GM12801 (cell line): ENCODE data around the gene TRAPPC2L.

ENCODE experiments used
- CTCF ChIP-seq: IDR thresholded peaks from one replicate; pipeline ENCODE4 v1.5.1; 2011; ENCODE audit warnings: control low read depth; ENCODE audit not compliant: insufficient read length; ENCODE audit errors: extremely low read depth

Gene TRAPPC2L

DNA sequence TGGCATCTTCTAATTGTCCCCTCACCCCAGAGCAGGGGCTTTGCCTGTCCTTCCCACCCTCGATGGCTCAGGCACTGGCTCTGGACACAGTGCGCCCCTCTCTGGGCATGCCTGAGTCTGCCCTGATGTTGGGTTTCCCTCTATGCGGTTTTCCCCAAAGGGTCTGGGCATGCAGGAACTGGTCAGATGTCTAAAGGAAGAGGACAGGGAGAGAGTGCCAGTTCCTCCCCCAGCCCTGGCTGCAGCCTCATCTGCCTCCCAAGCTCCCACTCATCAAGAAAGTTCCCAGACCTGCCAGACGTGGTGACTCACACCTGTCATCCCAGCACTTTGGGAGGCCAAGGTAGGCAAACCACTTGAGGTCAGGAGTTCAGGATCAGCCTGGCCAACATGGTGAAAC, 50.8 kb downstream of the TRAPPC2L start:
- no peak for TF ChIP-seq CTCF

GRCh38 chr16:88908307-88908706, 51.4 kb downstream of the TRAPPC2L start:
- no peak for TF ChIP-seq CTCF

GRCh38 chr16:88909431-88910210, 52.7 kb downstream of the TRAPPC2L start:
- no peak for TF ChIP-seq CTCF

DNA sequence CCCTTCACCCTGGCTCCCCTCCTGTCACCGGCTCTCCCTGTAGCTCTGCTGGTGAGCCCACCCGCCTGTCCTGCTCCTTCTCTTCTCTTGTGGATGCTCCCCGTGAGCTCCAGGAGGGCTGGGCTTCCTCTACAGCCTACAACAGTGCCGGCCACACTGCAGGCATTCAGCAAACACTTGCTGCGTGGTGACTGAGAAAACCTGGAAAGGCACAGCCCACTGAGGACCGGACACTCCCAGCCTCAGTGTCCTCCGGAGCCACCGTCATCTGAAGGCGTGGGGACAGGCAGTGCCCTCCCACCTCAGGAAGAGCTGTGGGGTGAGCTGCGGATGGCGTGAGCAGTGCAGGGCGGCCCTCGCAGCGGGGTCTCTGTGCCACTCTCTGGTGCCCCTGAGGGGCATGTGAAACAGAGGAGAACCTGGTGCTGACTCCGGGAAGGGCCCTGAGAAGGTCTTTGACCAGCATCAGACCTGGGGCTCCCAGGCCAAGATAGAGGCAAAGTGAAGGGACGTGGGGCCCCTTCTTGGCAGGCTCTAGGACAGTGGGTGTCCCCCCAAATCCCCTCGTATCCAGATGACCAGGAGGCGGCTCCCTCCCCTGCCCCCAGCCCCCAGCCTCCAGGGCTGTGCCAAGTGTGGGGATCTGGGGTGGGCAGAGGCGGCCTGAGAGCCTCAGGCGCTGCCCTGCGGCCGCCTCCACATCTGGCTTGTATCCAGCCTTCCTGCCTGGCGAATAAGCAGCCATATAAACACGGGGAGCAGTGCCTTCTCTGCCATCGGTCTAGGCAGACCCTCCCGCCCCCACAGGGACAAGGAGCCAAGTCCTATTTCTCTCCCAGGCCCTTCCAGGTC, 53.6 kb downstream of the TRAPPC2L start:
- no peak for TF ChIP-seq CTCF

- TF ChIP-seq CTCF, result no peak
Measured at GRCh38 chr16:88911136-88911945, 54.4 kb downstream of the TRAPPC2L start.

- no peak for TF ChIP-seq CTCF
Measured at GRCh38 chr16:88911946-88912310, 55.0 kb downstream of the TRAPPC2L start.
